ENCODE data around the gene PYGB.

The PYGB gene

DNA sequence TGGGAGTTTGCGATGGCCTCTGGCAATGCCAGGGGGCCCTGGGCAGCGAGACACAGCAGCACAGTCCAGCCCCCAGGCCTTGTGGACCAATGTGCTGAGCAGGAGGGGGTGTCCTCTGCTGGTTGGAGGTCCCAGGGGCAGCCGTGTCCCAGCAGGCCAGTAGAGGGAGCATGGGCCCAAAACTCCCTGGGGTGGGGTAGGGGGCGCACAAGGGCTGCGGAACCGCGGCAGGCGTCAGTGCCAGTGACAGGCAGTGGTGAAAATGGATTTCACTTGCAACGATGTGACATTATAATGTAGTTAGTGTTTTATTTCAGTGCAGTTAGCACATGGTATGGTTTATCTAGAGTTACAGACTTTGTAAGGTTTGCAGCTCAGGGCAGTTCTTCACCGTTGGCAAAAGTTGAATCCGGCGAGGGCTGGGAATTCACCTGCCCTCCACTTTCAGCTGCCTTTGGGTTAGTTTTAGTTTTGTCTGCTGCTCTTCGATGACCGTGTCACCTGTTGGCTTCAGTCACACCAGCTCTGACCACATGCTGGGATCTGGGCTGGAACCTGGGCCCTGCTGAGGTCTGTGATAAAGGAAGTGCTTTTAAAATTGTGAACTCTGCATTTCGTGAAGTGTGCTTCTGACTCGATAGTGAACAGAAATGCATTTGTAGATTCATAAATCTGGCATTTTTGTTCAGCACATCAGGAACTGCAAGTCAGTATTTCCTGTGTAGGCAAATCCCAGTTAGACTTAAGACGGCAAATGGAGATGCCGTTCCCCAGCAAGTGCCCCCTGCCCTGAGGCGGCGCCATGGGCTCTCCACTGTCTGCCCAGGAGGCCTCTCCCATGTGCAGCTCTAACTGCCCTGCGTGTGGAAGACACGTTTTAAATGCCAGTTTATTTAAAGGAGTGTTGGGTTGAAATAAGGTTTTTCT lies 46.8 kb downstream of the PYGB start:
- no peak overlapping the region for H3K4me3 ChIP-seq (ENCODE audit: low read depth, low read length)
- peaks cover 0 to 63% of the 10 kb centered on the region in 2 experiments; a peak in 1 of 3 replicates for H3K36me3 ChIP-seq (ENCODE audit: control insufficient read depth in 2 of 2, insufficient read depth in 1 of 2, low read length in 2 of 2)
- H3K9me3 ChIP-seq (ENCODE audit: control insufficient read depth, insufficient read depth, low read depth, low read length): no peaks in the 10 kb centered on the region
- no peaks in the 10 kb centered on the region for H3K4me1 ChIP-seq (ENCODE audit: control insufficient read depth, insufficient read depth, low read length)
- H3K27ac ChIP-seq (ENCODE audit: extremely low read depth, low read depth, low read length): 0 out of 2 replicates have a peak overlapping the region, but pooled peaks have one; percentile 19
- ChIA-PET CTCF (interaction anchor here (0.6 to 3.4 kb wide), 11 partner anchors 28 to 285 kb away, joined by 3 to 47 read pairs (median 3); no protein-coding TSS in a partner anchor), POLR2A (interaction anchor here (0.6 kb wide), 1 partner anchor 113 kb away, joined by 3 read pairs; the partner anchor contains the start of gene GINS1)
- TF ChIP-seq ZIC2 (tag by site-specific recombination; IDR thresholded peaks at IDR 0.05) (peak; percentile 80), SCRT1 (tag by site-specific recombination; IDR thresholded peaks at IDR 0.05; ENCODE audit: borderline replicate concordance) (0 out of 2 replicates have a peak, but pooled peaks have one; percentile 20), ZNF341 (tag by site-specific recombination; IDR thresholded peaks at IDR 0.05; ENCODE audit: low read depth) (peak; percentile 49), PRDM1 (tag by site-specific recombination; IDR thresholded peaks at IDR 0.05) (peak; percentile 87), ZNF654 (tag by site-specific recombination; IDR thresholded peaks at IDR 0.05; ENCODE audit: low read depth) (peak; percentile 49), GLIS2 (tag by site-specific recombination; IDR thresholded peaks at IDR 0.05) (peak; percentile 79), ZBTB48 (tag by site-specific recombination; IDR thresholded peaks at IDR 0.05) (0 out of 2 replicates have a peak, but pooled peaks have one; percentile 37), SCRT2 (tag by site-specific recombination; IDR thresholded peaks at IDR 0.05) (peak; percentile 74), ZNF202 (tag by site-specific recombination; IDR thresholded peaks at IDR 0.05; ENCODE audit: borderline replicate concordance) (no peak), ZBTB17 (tag by site-specific recombination; IDR thresholded peaks at IDR 0.05) (0 out of 2 replicates have a peak, but pooled peaks have one; percentile 18), ZNF155 (tag by site-specific recombination; IDR thresholded peaks at IDR 0.05) (no peak), ZNF423 (tag by site-specific recombination; IDR thresholded peaks at IDR 0.05) (peak; percentile 79; the same call in 1 of the 2 replicates), ZBTB8A (tag by site-specific recombination; IDR thresholded peaks at IDR 0.05) (peak; percentile 71), KLF8 (tag by site-specific recombination; IDR thresholded peaks at IDR 0.05) (peak; percentile 86), SP7 (tag by site-specific recombination; IDR thresholded peaks at IDR 0.05) (peak; percentile 21; the same call in 1 of the 2 replicates), KLF1 (tag by site-specific recombination; IDR thresholded peaks at IDR 0.05) (peak; percentile 58), ZNF600 (tag by site-specific recombination; IDR thresholded peaks at IDR 0.05) (peak; percentile 61; the same call in 1 of the 2 replicates)
- TF ChIP-seq, protein P1, sequence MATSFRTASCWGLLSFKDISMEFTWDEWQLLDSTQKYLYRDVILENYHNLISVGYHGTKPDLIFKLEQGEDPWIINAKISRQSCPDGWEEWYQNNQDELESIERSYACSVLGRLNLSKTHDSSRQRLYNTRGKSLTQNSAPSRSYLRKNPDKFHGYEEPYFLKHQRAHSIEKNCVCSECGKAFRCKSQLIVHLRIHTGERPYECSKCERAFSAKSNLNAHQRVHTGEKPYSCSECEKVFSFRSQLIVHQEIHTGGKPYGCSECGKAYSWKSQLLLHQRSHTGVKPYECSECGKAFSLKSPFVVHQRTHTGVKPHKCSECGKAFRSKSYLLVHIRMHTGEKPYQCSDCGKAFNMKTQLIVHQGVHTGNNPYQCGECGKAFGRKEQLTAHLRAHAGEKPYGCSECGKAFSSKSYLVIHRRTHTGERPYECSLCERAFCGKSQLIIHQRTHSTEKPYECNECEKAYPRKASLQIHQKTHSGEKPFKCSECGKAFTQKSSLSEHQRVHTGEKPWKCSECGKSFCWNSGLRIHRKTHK (tag by site-specific recombination; IDR thresholded peaks at IDR 0.05): no peak
- TF ChIP-seq, protein P2, sequence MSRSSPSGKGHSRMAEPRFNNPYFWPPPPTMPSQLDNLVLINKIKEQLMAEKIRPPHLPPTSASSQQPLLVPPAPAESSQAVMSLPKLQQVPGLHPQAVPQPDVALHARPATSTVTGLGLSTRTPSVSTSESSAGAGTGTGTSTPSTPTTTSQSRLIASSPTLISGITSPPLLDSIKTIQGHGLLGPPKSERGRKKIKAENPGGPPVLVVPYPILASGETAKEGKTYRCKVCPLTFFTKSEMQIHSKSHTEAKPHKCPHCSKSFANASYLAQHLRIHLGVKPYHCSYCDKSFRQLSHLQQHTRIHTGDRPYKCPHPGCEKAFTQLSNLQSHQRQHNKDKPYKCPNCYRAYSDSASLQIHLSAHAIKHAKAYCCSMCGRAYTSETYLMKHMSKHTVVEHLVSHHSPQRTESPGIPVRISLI (tag by site-specific recombination; IDR thresholded peaks at IDR 0.05): no peak
- TF ChIP-seq, protein P3, sequence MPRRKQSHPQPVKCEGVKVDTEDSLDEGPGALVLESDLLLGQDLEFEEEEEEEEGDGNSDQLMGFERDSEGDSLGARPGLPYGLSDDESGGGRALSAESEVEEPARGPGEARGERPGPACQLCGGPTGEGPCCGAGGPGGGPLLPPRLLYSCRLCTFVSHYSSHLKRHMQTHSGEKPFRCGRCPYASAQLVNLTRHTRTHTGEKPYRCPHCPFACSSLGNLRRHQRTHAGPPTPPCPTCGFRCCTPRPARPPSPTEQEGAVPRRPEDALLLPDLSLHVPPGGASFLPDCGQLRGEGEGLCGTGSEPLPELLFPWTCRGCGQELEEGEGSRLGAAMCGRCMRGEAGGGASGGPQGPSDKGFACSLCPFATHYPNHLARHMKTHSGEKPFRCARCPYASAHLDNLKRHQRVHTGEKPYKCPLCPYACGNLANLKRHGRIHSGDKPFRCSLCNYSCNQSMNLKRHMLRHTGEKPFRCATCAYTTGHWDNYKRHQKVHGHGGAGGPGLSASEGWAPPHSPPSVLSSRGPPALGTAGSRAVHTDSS (tag by site-specific recombination; IDR thresholded peaks at IDR 0.05): no peak
- TF ChIP-seq, protein P4, sequence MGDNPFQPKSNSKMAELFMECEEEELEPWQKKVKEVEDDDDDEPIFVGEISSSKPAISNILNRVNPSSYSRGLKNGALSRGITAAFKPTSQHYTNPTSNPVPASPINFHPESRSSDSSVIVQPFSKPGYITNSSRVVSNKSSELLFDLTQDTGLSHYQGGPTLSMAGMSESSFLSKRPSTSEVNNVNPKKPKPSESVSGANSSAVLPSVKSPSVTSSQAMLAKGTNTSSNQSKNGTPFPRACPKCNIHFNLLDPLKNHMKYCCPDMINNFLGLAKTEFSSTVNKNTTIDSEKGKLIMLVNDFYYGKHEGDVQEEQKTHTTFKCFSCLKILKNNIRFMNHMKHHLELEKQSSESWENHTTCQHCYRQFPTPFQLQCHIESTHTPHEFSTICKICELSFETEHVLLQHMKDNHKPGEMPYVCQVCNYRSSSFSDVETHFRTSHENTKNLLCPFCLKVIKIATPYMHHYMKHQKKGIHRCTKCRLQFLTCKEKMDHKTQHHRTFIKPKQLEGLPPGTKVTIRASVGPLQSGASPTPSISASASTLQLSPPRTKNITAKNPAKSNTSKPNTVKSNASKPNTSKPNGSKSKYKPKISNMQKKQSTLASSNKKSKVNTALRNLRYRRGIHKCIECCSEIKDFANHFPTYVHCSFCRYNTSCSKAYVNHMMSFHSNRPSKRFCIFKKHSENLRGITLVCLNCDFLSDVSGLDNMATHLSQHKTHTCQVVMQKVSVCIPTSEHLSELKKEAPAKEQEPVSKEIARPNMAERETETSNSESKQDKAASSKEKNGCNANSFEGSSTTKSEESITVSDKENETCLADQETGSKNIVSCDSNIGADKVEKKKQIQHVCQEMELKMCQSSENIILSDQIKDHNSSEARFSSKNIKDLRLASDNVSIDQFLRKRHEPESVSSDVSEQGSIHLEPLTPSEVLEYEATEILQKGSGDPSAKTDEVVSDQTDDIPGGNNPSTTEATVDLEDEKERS (tag by site-specific recombination; IDR thresholded peaks at IDR 0.05): no peak
- TF ChIP-seq, protein P5, sequence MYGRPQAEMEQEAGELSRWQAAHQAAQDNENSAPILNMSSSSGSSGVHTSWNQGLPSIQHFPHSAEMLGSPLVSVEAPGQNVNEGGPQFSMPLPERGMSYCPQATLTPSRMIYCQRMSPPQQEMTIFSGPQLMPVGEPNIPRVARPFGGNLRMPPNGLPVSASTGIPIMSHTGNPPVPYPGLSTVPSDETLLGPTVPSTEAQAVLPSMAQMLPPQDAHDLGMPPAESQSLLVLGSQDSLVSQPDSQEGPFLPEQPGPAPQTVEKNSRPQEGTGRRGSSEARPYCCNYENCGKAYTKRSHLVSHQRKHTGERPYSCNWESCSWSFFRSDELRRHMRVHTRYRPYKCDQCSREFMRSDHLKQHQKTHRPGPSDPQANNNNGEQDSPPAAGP (tag by site-specific recombination; IDR thresholded peaks at IDR 0.05): 0 out of 2 replicates have a peak, but pooled peaks have one; percentile 27
- TF ChIP-seq, protein P6, sequence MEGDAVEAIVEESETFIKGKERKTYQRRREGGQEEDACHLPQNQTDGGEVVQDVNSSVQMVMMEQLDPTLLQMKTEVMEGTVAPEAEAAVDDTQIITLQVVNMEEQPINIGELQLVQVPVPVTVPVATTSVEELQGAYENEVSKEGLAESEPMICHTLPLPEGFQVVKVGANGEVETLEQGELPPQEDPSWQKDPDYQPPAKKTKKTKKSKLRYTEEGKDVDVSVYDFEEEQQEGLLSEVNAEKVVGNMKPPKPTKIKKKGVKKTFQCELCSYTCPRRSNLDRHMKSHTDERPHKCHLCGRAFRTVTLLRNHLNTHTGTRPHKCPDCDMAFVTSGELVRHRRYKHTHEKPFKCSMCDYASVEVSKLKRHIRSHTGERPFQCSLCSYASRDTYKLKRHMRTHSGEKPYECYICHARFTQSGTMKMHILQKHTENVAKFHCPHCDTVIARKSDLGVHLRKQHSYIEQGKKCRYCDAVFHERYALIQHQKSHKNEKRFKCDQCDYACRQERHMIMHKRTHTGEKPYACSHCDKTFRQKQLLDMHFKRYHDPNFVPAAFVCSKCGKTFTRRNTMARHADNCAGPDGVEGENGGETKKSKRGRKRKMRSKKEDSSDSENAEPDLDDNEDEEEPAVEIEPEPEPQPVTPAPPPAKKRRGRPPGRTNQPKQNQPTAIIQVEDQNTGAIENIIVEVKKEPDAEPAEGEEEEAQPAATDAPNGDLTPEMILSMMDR (tag by site-specific recombination; IDR thresholded peaks at IDR 0.05): peak; percentile 100
- TF ChIP-seq, protein P7, sequence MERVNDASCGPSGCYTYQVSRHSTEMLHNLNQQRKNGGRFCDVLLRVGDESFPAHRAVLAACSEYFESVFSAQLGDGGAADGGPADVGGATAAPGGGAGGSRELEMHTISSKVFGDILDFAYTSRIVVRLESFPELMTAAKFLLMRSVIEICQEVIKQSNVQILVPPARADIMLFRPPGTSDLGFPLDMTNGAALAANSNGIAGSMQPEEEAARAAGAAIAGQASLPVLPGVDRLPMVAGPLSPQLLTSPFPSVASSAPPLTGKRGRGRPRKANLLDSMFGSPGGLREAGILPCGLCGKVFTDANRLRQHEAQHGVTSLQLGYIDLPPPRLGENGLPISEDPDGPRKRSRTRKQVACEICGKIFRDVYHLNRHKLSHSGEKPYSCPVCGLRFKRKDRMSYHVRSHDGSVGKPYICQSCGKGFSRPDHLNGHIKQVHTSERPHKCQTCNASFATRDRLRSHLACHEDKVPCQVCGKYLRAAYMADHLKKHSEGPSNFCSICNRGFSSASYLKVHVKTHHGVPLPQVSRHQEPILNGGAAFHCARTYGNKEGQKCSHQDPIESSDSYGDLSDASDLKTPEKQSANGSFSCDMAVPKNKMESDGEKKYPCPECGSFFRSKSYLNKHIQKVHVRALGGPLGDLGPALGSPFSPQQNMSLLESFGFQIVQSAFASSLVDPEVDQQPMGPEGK (tag by site-specific recombination; IDR thresholded peaks at IDR 0.05): peak; percentile 79
